HG03097 (cell line): ENCODE results near the gene SYNE4.
"Not testable (repeated sequence)": the region's sequence is repeated elsewhere in the genome, so short reads cannot be mapped to it uniquely, and the experiment has no call there.

Source experiments
- ATAC-seq: cut with Tn5 transposase; IDR thresholded peaks from one replicate; pipeline ENCODE4 v1.9.1; 2021; ENCODE audit not compliant: unreplicated experiment, low FRiP score

The SYNE4 gene

DNA sequence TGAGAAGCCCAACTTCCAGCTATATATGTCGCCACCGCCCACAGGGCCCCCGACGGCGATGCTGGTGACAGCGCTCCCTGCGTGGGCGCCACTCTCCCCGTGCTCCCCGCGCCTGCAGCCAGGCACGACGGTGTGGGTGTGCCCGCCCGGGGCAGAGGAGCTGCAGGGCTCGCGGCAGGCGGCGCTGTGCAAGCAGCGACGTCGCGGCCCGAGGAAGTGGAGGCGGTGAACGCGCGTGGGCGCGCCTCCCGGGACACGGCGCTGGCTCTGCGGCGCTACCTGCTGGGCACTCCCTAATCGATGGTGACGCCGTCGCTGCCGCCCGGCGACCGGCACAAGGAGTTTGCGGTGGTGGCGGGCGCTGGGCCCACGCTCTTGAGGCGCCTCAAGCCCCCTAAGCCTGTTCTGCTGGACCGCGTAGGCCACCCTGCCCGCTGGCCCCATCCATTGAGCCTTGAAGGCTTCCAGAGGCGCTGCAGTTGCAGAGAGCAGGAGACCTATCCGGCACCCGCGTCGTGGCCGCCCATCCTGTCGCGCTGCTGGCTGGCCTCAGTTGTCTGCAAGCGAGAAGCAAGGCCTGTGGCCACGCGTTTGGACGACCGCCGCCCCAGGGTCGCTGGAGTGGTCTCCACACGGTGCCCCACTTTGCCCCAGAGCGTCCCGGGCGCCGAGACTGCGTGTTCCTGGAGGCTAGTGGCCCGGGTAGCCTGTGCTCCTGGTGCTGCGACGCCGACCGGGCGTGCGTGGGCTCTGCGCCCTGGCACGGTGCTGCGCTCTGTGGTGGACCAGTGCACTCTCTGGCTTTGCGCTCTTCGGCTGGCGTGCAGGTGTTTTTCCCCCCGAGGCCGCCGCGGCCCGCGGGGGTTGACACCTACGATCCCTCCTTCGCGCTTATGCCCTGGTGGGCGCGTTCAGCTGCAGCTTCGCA, 49.3 kb downstream of the SYNE4 start:
- ATAC-seq = no peak

DNA sequence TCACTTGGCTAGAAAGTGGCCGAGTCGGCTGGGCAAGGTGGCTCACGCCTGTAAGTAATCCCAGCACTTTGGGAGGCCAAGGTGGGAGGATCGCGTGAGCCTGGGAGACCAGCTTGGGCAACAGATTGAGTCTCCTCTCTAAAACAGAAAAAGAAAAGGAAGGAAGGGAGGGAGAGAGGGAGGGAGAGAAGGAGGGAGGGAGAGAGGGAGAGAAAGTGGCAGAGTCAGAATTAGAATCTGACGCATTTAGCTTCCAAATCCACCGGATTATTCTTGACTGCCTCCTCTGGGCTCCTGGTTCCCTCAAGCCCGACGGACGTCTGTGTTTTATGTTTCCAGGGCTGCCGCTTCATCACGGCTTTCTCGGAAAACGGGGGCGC, 50.0 kb downstream of the SYNE4 start:
- no peak for ATAC-seq

DNA sequence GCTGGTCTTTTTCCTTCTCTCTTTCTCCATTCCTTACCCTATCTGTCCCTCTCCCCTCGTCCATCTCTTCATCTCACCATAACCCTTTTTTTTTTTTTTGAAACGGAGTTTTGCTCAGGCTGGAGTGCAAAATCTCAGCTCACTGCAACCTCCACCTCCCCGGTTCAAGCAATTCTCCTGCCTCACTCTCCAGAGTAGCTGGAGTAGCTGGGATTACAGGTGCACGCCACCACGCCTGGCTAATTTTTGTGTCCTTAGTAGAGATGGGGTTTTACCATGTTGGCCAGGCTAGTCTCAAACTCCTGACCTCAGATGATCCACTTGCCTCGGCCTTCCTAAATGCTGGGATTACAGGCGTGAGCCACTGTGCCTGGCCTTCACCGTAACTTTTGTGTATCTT, 51.2 kb downstream of the SYNE4 start:
- not testable (repeated sequence) for ATAC-seq

DNA sequence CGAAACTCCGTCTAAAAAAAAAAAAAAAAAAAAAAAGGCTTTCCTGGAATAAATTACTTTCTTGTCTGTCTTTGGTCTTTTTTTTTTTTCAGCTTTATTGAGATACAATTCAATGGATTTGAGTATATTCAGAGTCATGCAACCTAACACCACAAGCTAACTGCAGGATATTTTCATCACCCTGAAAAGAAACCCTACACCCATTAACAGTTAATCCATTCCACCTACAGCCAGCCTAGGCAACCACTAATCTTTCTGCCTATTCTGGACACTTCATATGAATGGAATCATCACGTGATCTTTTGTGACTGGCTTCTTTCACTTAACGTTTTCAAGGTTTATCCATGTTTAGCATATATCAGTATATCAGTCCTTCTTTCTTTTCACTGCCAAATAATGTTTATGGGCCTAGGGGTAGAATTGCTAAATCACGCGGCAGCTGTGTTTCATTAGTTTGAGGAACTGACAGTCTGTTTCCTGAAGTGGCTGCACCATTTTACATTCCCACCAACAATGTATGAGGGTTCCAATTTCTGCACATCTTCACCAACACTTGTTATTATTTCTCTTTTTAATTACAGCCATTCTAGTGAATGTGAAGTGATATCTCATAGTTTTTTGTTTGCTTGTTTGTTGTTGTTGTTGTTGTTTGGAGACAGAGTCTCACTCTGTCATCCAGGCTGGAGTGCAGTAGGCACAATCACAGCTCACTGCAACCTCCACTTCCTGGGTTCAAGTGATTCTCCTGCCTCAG, 52.6 kb downstream of the SYNE4 start:
- no peak for ATAC-seq
